ENCODE data around the gene ING5. TPM values are rescaled to one million over a fixed set of nuclear protein-coding genes. Genes with fewer than 3 reads are reported as not detected.

Gene ING5
- total RNA-seq, 4 donors from 2014 or later: 6.8 to 50.0 (median 27.9) TPM

- H3K9me3 ChIP-seq: no peaks in the 10 kb centered on the region
- no peak for TF ChIP-seq POLR2A (IDR thresholded peaks at IDR 0.05)
- TF ChIP-seq CTCF (IDR thresholded peaks at IDR 0.05): no peak
- H3K27ac ChIP-seq: no peak overlapping the region
- intact Hi-C loops (cut with DNase I; ENCODE audit: low total_unique reads): no loop called here
- H3K4me3 ChIP-seq: no peak overlapping the region
- H3K4me1 ChIP-seq: no peaks in the 10 kb centered on the region
- peaks cover 0 to 4% of the 10 kb centered on the region in 2 donors for H3K27me3 ChIP-seq
- H3K36me3 ChIP-seq: no peaks in the 10 kb centered on the region
- no peak for DNase-seq
These were observed 73.7 kb downstream of the ING5 start for GRCh38 chr2:241775223-241776177.

- Histone ChIP-seq H3K36me3 (no peaks in the 10 kb centered on the region), H3K4me3 (no peak within 1 kb of the TSS), H3K9me3 (no peaks in the 10 kb centered on the region), H3K4me1 (no peaks in the 10 kb centered on the region), H3K27ac (no peak within 1 kb of the TSS), H3K27me3 (peaks cover 0 to 4% of the 10 kb centered on the region in 2 donors)
- intact Hi-C loops (cut with DNase I; ENCODE audit: low total_unique reads): no loop called here
- TF ChIP-seq POLR2A (IDR thresholded peaks at IDR 0.05): no peak
- no peak for TF ChIP-seq CTCF (IDR thresholded peaks at IDR 0.05)
- DNase-seq: no peak
These were observed 74.7 kb downstream of the ING5 start, which contains the start of gene GAL3ST2 for GRCh38 chr2:241776336-241777169. TSS of gene GAL3ST2 (plus strand) at chr2:241776822. CDS start at chr2:241776956, 134 bp downstream.

- no peaks in the 10 kb centered on the region for H3K36me3 ChIP-seq
- no peak for TF ChIP-seq CTCF (IDR thresholded peaks at IDR 0.05)
- no peak for TF ChIP-seq POLR2A (IDR thresholded peaks at IDR 0.05)
- no peak overlapping the region for H3K4me3 ChIP-seq
- intact Hi-C loops (cut with DNase I; ENCODE audit: low total_unique reads): no loop called here
- no peaks in the 10 kb centered on the region for H3K4me1 ChIP-seq
- DNase-seq: no peak
- H3K27me3 ChIP-seq: peaks cover 0 to 4% of the 10 kb centered on the region in 2 donors
- no peaks in the 10 kb centered on the region for H3K9me3 ChIP-seq
- H3K27ac ChIP-seq: no peak overlapping the region
These were observed 75.4 kb downstream of the ING5 start for GRCh38 chr2:241777170-241777685.

GRCh38 chr2:241777686-241778627 lies 76.1 kb downstream of the ING5 start:
- intact Hi-C loops (cut with DNase I; ENCODE audit: low total_unique reads): no loop called here
- no peaks in the 10 kb centered on the region for H3K4me1 ChIP-seq
- no peak overlapping the region for H3K4me3 ChIP-seq
- no peaks in the 10 kb centered on the region for H3K36me3 ChIP-seq
- H3K27me3 ChIP-seq: peaks cover 0 to 4% of the 10 kb centered on the region in 2 donors
- H3K9me3 ChIP-seq: no peaks in the 10 kb centered on the region
- DNase-seq: no peak
- TF ChIP-seq POLR2A (IDR thresholded peaks at IDR 0.05): no peak
- no peak for TF ChIP-seq CTCF (IDR thresholded peaks at IDR 0.05)
- no peak overlapping the region for H3K27ac ChIP-seq

Other genes with a start within 250 kb of the ING5 start
- gene STK25, start 193.5 kb upstream of the ING5 start, total RNA-seq: 100 to 1,000 TPM in 3 of 4 donors, 10 to 100 TPM in 1; 77.6 to 191 (median 165) TPM
- 10 to 100 TPM; 22.9 to 31.2 (median 26.4) TPM for gene BOK, start 143.3 kb upstream of the ING5 start, total RNA-seq
- gene THAP4, start 64.9 kb upstream of the ING5 start, total RNA-seq: 10 to 100 TPM; 21.2 to 42.7 (median 28.9) TPM
- gene ATG4B, start 64.3 kb upstream of the ING5 start, total RNA-seq: 10 to 100 TPM; 14.4 to 99.8 (median 56.7) TPM
- gene DTYMK, start 15.2 kb upstream of the ING5 start, total RNA-seq: 10 to 100 TPM in 1 of 4 donors, 1 to 10 TPM in 2, under 1 TPM in 1; 0.59 to 17.8 (median 8.4) TPM
- gene D2HGDH, start 32.6 kb downstream of the ING5 start, total RNA-seq: 10 to 100 TPM in 2 of 4 donors, 1 to 10 TPM in 2; 5.3 to 54.4 (median 13.7) TPM
- under 1 TPM in 2 of 4 donors, not detected in 2; 0.21 to 0.29 TPM for gene GAL3ST2, start 74.8 kb downstream of the ING5 start, total RNA-seq
- gene NEU4, start 107.2 kb downstream of the ING5 start, total RNA-seq: under 1 TPM in 2 of 4 donors, not detected in 2; 0.21 to 0.29 TPM
- under 1 TPM in 1 of 4 donors, not detected in 3; 0.21 TPM for gene PDCD1, start 156.9 kb downstream of the ING5 start, total RNA-seq
- gene RTP5, start 167.7 kb downstream of the ING5 start, total RNA-seq: under 1 TPM in 1 of 4 donors, not detected in 3; 0.15 TPM

Measured in uterus (tissue), 4 donors.